HG02610 (cell line): ENCODE results near the gene PCSK5.

ENCODE experiments used
- ATAC-seq: cut with Tn5 transposase; IDR thresholded peaks from one replicate; pipeline ENCODE4 v1.9.1; 2021; ENCODE audit warnings: mild to moderate bottlenecking, moderate library complexity; ENCODE audit not compliant: unreplicated experiment

Gene PCSK5

DNA sequence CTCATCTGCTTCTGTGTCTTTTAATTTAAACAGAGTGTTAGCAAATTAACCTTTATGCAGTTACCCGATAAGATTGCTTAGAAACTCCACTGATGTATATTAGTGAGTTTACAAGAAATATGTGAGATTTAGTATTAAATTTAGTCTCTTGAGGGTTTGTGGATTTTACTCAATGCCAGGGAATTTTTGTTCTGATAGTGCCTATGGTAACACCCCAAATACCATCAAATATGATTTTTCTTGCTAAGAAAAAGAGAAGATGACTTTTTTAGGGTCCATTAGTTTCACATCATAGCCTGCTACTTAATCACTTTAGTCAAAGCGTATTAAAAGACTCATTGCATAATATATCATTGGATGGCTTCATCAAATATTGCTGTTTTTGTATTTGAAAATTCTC is 224.9 kb downstream of the PCSK5 start:
- ATAC-seq: no peak

- no peak for ATAC-seq
Observed at GRCh38 chr9:76115982-76116646, 225.6 kb downstream of the PCSK5 start.

DNA sequence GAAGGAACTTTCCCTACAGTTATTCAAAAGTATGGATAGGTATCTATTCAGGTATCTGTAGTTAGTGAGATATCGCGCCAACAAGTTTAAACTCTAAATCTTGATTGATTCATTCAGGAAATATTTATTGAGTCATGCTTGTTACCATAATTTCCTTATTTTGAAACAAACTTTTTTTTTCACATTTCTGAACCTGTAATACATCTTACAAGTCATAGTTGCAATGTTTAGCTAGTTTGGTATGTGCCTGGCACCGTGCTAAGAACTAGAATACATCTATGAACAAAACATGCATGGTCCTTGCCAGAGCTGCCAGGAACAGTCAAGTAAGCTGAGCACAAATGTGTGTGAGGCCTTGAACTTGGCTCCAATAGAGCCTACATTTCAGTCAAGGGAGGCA is 226.4 kb downstream of the PCSK5 start:
- no peak for ATAC-seq

DNA sequence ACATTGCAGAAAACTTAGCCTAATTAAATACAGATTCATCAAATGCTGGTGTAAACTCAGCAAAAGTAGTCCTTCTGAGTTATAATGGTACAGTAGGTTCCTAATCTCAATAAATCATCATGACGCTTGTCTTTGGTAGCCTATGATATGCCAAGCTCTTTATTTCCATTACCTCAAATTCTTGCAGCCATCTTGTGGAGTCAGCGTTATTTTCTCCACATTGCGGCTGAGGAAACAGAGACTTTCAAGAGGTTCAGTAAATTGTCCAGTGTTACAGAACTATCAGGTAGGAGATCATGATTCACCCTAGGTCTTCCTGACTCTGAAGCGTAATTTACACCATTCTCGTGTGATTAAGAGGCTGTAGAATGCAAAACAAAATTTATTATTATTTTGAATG is 237.2 kb downstream of the PCSK5 start:
- no peak for ATAC-seq

DNA sequence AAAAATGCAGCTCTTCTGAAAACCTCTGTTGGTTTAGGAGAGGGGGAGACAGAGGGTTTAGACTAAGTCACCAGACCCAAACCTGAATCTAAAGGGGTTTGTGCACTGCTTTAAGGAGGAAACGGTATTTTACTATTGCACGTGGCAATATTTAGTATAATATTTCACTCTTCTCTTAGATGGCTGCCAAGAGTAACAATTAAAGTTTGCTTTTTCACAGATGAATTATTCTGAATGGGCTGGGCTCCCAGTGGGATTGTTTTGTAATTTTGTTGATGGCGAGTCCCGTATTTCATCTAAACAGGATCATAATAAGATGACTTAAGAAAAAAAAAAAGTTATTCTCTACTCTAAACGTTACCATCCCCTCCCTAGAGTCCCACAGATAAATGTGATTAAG is 245.4 kb downstream of the PCSK5 start:
- ATAC-seq: no peak

- ATAC-seq: peak; percentile 65
Observed at GRCh38 chr9:76136986-76137385, 246.5 kb downstream of the PCSK5 start.

- no peak for ATAC-seq
Observed at GRCh38 chr9:76137931-76138330, 247.5 kb downstream of the PCSK5 start.

- ATAC-seq: no peak
Observed at GRCh38 chr9:76138360-76138759, 247.9 kb downstream of the PCSK5 start.

GRCh38 chr9:76143834-76144233 is 253.4 kb downstream of the PCSK5 start:
- no peak for ATAC-seq

GRCh38 chr9:76150013-76150412 is 259.5 kb downstream of the PCSK5 start:
- no peak for ATAC-seq

- no peak for ATAC-seq
Observed at GRCh38 chr9:76151267-76151666, 260.8 kb downstream of the PCSK5 start.

DNA sequence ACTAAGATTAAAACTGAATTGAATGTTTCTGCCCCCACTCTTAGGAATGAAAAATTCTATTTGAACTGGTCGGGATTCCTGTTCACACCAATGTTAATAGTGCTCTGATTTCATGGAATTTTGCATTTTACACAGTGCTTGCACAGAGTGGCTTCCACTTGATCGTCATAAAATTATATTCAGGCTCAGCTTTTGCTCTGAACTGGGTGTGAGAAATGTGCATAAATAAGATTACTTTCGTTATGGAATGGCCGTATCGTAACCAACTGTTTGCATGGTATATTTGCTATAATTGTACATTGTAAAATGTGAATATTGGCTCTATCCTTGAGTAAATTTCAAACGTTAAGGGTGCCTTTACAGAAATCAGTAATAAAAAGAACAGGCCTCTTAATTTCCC is 262.9 kb downstream of the PCSK5 start:
- no peak for ATAC-seq

GRCh38 chr9:76153902-76154629 is 263.6 kb downstream of the PCSK5 start:
- no peak for ATAC-seq

DNA sequence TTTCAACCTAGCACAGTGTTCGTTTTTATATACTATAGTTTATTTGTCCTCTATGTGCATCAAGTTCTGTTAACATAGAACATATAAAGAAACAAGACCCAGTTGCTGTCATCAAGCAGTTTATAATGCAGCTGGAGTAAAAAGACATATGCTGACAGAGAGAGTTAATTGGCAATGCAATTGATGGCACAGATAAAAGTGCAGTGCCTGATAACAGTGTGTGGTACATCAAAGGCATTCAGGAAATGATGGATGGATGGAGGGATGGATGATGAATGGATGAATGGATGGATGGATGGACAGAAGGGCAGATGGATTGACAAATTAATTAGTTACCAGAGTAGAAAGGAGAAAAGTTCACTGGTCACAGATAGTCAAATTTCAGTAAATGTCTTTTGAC is 264.9 kb downstream of the PCSK5 start:
- no peak for ATAC-seq

DNA sequence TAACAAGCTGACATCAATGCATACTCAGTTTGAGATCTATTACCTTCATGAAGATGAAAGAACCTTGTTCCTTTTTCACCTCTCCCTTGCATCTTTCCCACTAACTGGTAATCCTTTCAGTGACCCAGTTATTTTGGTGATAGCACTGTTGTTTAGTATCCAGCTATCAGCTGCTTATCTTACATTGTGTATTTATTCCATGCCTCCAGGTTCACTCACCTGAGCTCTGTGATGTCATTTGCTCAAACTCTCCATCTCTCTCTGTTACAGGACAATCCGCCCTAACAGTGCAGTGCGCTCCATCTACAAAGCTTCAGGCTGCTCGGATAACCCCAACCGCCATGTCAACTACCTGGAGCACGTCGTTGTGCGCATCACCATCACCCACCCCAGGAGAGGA is 268.2 kb downstream of the PCSK5 start:
- ATAC-seq: no peak

- no peak for ATAC-seq
Observed at GRCh38 chr9:76159293-76159926, 268.9 kb downstream of the PCSK5 start.

DNA sequence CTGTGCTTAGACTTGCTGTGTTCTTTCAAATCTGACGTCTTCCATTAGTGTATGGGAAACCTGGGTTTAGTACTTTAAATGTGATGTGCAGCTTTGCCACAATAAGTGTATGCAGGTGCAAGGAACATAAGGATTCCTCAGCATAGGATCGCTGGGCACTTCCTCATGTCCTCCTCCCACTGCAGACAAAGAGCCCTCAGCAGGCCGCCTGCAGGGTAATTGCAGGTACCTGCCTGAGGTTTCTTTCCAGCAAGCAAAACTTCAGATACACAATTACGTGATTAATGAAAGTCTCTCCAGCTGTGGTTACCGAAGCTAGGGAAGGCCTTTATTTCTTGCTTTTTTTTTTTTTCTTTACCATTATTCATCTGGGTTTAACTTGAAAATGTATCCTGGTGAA is 270.6 kb downstream of the PCSK5 start:
- ATAC-seq: no peak

GRCh38 chr9:76161541-76161940 is 271.1 kb downstream of the PCSK5 start:
- ATAC-seq: no peak

DNA sequence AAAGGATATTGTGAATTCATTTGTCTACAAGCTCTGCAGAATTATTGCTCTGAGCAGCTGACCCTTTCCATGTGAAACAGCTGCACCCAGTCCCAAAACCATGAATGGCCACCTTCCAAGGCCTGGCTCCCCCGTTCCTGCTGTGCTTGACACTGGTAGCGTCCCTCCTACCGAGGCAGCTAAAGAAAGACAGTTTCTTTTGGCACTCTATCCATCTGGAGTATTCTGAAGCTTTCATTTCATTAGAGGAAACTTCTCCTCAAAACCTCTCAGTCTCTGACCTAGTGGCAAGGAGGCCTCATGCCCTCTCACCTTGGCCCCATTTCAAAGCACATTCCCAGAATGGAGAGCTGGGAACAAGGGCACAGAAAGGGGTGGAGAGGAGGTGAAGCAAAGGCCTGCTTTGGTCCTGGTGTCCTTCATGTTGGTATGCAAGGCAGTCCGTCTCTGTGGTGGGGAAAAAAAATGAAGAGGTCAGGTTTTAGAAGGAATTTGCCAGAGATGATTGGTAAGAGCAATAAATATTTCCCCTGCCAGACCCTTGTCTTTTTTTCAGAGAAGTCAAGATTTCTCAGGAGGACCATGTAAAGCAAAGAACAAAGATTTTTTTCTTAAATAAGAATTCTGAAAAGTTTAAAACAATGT is 271.7 kb downstream of the PCSK5 start:
- no peak for ATAC-seq

DNA sequence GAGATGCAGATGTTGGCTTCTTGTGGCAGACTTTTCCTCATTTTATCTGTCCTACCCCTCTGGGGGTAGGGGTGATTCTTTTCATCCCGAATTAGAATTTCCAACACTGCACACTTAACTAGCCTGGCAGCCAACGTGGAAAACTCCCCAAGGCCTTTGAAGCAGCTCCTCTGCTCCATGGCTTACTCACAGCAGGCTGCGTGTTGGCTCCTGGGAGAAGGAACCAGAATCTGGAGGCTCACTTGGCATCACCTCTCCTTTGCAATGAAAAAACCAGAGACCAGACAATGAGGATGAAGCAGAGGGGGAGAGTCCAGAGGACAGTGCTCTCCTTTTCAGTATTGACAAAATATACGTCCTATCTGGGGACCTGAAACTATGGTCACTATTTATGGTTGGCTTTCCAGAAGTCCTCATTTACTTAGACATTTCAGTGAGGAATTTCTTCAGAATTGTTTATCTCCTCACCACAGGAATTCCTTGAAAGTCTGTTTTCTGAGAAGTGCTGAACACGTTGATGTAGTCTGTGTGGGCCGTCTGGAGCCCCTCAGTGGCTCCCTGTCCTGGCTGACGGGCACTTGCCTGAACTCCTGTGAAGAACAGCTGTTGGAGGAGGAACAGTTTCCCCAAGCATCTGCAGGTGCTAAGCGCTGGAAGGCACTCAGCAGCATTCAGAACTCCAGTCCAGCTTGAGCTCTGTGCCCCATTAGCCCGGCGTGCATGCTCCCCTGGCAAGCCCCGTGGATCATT is 272.5 kb downstream of the PCSK5 start:
- ATAC-seq: no peak

- ATAC-seq: no peak
Observed at GRCh38 chr9:76166526-76166925, 276.1 kb downstream of the PCSK5 start.
